Head of caudate nucleus (tissue), 42 donors: ENCODE data around the gene CCDC157.

ENCODE experiments used
- DNase-seq, 42 donors: peaks; one replicate each; pipeline versions ENCODE4 v3.0.0 to v3.0.0-alpha.2; 2020 to 2021; ENCODE audit warnings: mixed read lengths in 7 of 42
- intact Hi-C: fragments of 100-400 bp; cut with DNase I; formaldehyde crosslinking; loops from one replicate; pipeline ENCODE4 v1.15.0; 2022

The CCDC157 gene

GRCh38 chr22:30356449-30357235, at the start of gene CCDC157, which contains the start of gene SF3A1:
Gene CCDC157 (plus strand): TSS chr22:30357007. CDS start chr22:30366001, 8,994 bp downstream.
Gene SF3A1 (minus strand): TSS chr22:30356894. CDS start chr22:30356792, 102 bp downstream.
- intact Hi-C loops, result no loop called here
- DNase-seq, result peak; percentile 75 to 94 (median 91)

- no peak for DNase-seq
- intact Hi-C loops, result no loop called here
Observed at GRCh38 chr22:30307041-30307574, 49.7 kb upstream of the CCDC157 start.

GRCh38 chr22:30308093-30308492, 48.7 kb upstream of the CCDC157 start:
- intact Hi-C loops, result no loop called here

GRCh38 chr22:30308518-30309230, 48.1 kb upstream of the CCDC157 start:
- DNase-seq, result no peak
- intact Hi-C loops, result no loop called here

More at GRCh38 chr22:30308093-30308492, 48.7 kb upstream of the CCDC157 start:
- no peak for DNase-seq

GRCh38 chr22:30309951-30310741, 46.7 kb upstream of the CCDC157 start:
- DNase-seq, result peak in 1 of 42 donors; percentile 20
- intact Hi-C loops, result no loop called here

- DNase-seq, result peak in 17 of 42 donors; percentile 13 to 66 (median 48)
- intact Hi-C loops, result no loop called here
Observed at GRCh38 chr22:30310881-30311771, 45.7 kb upstream of the CCDC157 start.

- no peak for DNase-seq
- intact Hi-C loops, result no loop called here
Observed at GRCh38 chr22:30312053-30312452, 44.8 kb upstream of the CCDC157 start.

GRCh38 chr22:30313527-30314363, 43.1 kb upstream of the CCDC157 start:
- DNase-seq, result no peak
- intact Hi-C loops, result no loop called here

- no peak for DNase-seq
- intact Hi-C loops, result no loop called here
Observed at GRCh38 chr22:30314915-30315314, 41.9 kb upstream of the CCDC157 start.

GRCh38 chr22:30315962-30316576, 40.7 kb upstream of the CCDC157 start:
- intact Hi-C loops, result no loop called here
- no peak for DNase-seq

GRCh38 chr22:30317778-30318177, 39.0 kb upstream of the CCDC157 start:
- DNase-seq, result no peak
- intact Hi-C loops, result no loop called here

- intact Hi-C loops, result no loop called here
- peak in 3 of 42 donors; percentile 27 to 53 (median 32) for DNase-seq
Observed at GRCh38 chr22:30318799-30319419, 37.9 kb upstream of the CCDC157 start.

GRCh38 chr22:30320021-30320556, 36.7 kb upstream of the CCDC157 start:
- intact Hi-C loops, result no loop called here
- no peak for DNase-seq

- DNase-seq, result no peak
- intact Hi-C loops, result no loop called here
Observed at GRCh38 chr22:30321461-30321860, 35.3 kb upstream of the CCDC157 start.

- intact Hi-C loops, result no loop called here
- no peak for DNase-seq
Observed at GRCh38 chr22:30323246-30323645, 33.6 kb upstream of the CCDC157 start.

GRCh38 chr22:30324014-30324730, 32.6 kb upstream of the CCDC157 start:
- no peak for DNase-seq
- intact Hi-C loops, result no loop called here
